HepG2 (cell line): Measurements from ENCODE around the gene BICRAL. TPM values are rescaled to one million over a fixed set of nuclear protein-coding genes. Genes with fewer than 3 reads are reported as not detected.

ENCODE experiments used
- CHCHD3 ChIP-seq: sonication (generic); formaldehyde crosslinking; IDR thresholded peaks from 2 replicates; pipeline ENCODE4 v1.8.0; 2022; ENCODE audit warnings: mild to moderate bottlenecking, missing genetic modification reagents, moderate library complexity
- GABPA ChIP-seq, 2 experiments: IDR thresholded peaks; 2 replicates each; pipeline ENCODE4 v1.6.1; 2011 to 2016; ENCODE audit warnings: low read depth in 2 of 2, low read length in 1 of 2, missing biosample characterization in 1 of 2, missing genetic modification characterization in 1 of 2
- HNF1B ChIP-seq: sonication (generic); formaldehyde crosslinking; IDR thresholded peaks from 2 replicates; pipeline ENCODE4 v1.5.1; 2020; ENCODE audit warnings: mild to moderate bottlenecking, moderate library complexity, missing genetic modification reagents
- HNF4G ChIP-seq, 2 experiments: sonication (generic) in 1 of 2; formaldehyde crosslinking in 1 of 2; IDR thresholded peaks; 2 replicates each; pipeline versions ENCODE4 v1.4.0 to v1.6.1; 2011 to 2020; ENCODE audit warnings: borderline replicate concordance in 2 of 2, low read depth in 2 of 2, mild to moderate bottlenecking in 2 of 2, low read length in 1 of 2, missing genetic modification reagents in 1 of 2, moderate library complexity in 1 of 2
- KLF11 ChIP-seq: IDR thresholded peaks from 2 replicates; pipeline ENCODE4 v1.6.1; 2016; ENCODE audit warnings: missing compliant biosample characterization
- MXI1 ChIP-seq: IDR thresholded peaks from 3 replicates; pipeline ENCODE4 v1.6.1; 2012; ENCODE audit warnings: low read depth, low read length, inconsistent platforms, borderline replicate concordance
- ONECUT2 ChIP-seq: sonication (generic); formaldehyde crosslinking; IDR thresholded peaks from 2 replicates; pipeline ENCODE4 v1.4.0; 2020; ENCODE audit warnings: missing genetic modification reagents
- RCOR2 ChIP-seq: IDR thresholded peaks from 2 replicates; pipeline ENCODE4 v1.6.1; 2016; ENCODE audit warnings: missing biosample characterization, missing genetic modification reagents
- SMAD3 ChIP-seq: sonication (generic); formaldehyde crosslinking; IDR thresholded peaks from 2 replicates; pipeline ENCODE4 v1.4.0; 2020; ENCODE audit warnings: missing genetic modification reagents
- SMC3 ChIP-seq: IDR thresholded peaks from 2 replicates; pipeline ENCODE4 v1.6.1; 2011; ENCODE audit warnings: low read length, improper control_type of control experiment
- SPEN ChIP-seq: sonication (generic); formaldehyde crosslinking; IDR thresholded peaks from 2 replicates; pipeline ENCODE4 v1.5.1; 2020; ENCODE audit warnings: low read depth, mild to moderate bottlenecking, missing genetic modification reagents
- SRF ChIP-seq: IDR thresholded peaks from 2 replicates; pipeline ENCODE4 v1.6.1; 2011; ENCODE audit warnings: mild to moderate bottlenecking, low read depth, low read length, moderate library complexity
- TEAD3 ChIP-seq: optimal IDR thresholded peaks from 2 replicates; pipeline ENCODE3; 2016; ENCODE audit warnings: borderline replicate concordance
- ZBTB20 ChIP-seq: sonication (generic); formaldehyde crosslinking; IDR thresholded peaks from 2 replicates; pipeline ENCODE4 v1.8.1; 2023; ENCODE audit warnings: missing genetic modification reagents, low read depth, mild to moderate bottlenecking, borderline replicate concordance
- ZBTB26 ChIP-seq: IDR thresholded peaks from 2 replicates; pipeline ENCODE4 v1.6.1; 2016; ENCODE audit warnings: missing compliant biosample characterization, missing genetic modification reagents, borderline replicate concordance
- ZBTB4 ChIP-seq: sonication (generic); formaldehyde crosslinking; IDR thresholded peaks from 2 replicates; pipeline ENCODE4 v1.4.0; 2020; ENCODE audit warnings: missing genetic modification reagents, mild to moderate bottlenecking, borderline replicate concordance
- ZNF136 ChIP-seq: sonication (generic); formaldehyde crosslinking; IDR thresholded peaks from 2 replicates; pipeline ENCODE4 v1.8.1; 2022; ENCODE audit warnings: low read depth, mild to moderate bottlenecking, moderate library complexity, missing genetic modification reagents
- ZNF615 ChIP-seq: sonication (generic); formaldehyde crosslinking; IDR thresholded peaks from 2 replicates; pipeline ENCODE4 v1.5.0; 2020; ENCODE audit warnings: mild to moderate bottlenecking, missing genetic modification reagents, borderline replicate concordance
- ZNF891 ChIP-seq: sonication (generic); formaldehyde crosslinking; IDR thresholded peaks from 2 replicates; pipeline ENCODE4 v1.5.0; 2020; ENCODE audit warnings: mild to moderate bottlenecking, missing genetic modification reagents
- ZSCAN21 ChIP-seq: sonication (generic); formaldehyde crosslinking; IDR thresholded peaks from 2 replicates; pipeline ENCODE4 v1.8.0; 2022; ENCODE audit warnings: mild to moderate bottlenecking, missing genetic modification reagents, moderate library complexity, borderline replicate concordance
- polyA plus RNA-seq, 8 experiments: library from polyadenylated mRNA; depleted of rRNA in 3 of 8; stranded (reverse) in 7 of 8; unstranded in 1 of 8; fragments of >200 nt; fragmentation: Illumina TruSeq in 4 of 8; extraction: Trizol in 4 of 8; gene quantifications; 2 replicates each; pipeline versions ENCODE4 v1.2.1 to v1.2.3, GENCODE V29; 2011 to 2016; ENCODE audit warnings: low read depth in 4 of 8, missing spikeins in 1 of 8, mixed read lengths in 1 of 8; ENCODE audit not compliant: insufficient read depth in 1 of 8
- total RNA-seq, 5 experiments: library from RNA; depleted of rRNA; stranded (reverse); fragments of >200 nt; fragmentation: Illumina TruSeq; extraction: Trizol; gene quantifications; 2 replicates each; pipeline ENCODE4 v1.2.3, GENCODE V29; 2016; ENCODE audit warnings: low read depth in 1 of 5
- TF ChIP-seq, protein P1 (sequence below): sonication (generic); formaldehyde crosslinking; IDR thresholded peaks from 2 replicates; pipeline ENCODE4 v1.5.0; 2020; ENCODE audit warnings: mild to moderate bottlenecking, missing genetic modification reagents, moderate library complexity

The BICRAL gene
- total and polyA plus RNA-seq, 2 of the 13 experiments (the other 11 are each of a cell fraction or from before 2014, with no cell fraction given): 5.0 to 13.5 TPM

- TF ChIP-seq ZBTB20: peak; percentile 27; the same call in 1 of the 2 replicates
- TF ChIP-seq ZNF615 (CRISPR knock-in tag): 0 out of 2 replicates have a peak, but pooled peaks have one; percentile 17
- peak; percentile 43; the same call in 1 of the 2 replicates for TF ChIP-seq KLF11
- 0 out of 2 replicates have a peak, but pooled peaks have one; percentile 26 for TF ChIP-seq RCOR2
- TF ChIP-seq TEAD3: peak; percentile 92
- TF ChIP-seq SRF: no peak
- TF ChIP-seq HNF1B: 0 out of 2 replicates have a peak, but pooled peaks have one; percentile 37
- TF ChIP-seq CHCHD3 (CRISPR knock-in tag): 0 out of 2 replicates have a peak, but pooled peaks have one; percentile 31
- TF ChIP-seq ZNF136 (CRISPR knock-in tag): no peak
- peak; percentile 50; the same call in 1 of the 2 replicates for TF ChIP-seq ZBTB26 (CRISPR knock-in tag)
- no peak for TF ChIP-seq ZBTB4
- TF ChIP-seq ONECUT2 (CRISPR knock-in tag): 0 out of 2 replicates have a peak, but pooled peaks have one; percentile 57
- TF ChIP-seq, protein P1, sequence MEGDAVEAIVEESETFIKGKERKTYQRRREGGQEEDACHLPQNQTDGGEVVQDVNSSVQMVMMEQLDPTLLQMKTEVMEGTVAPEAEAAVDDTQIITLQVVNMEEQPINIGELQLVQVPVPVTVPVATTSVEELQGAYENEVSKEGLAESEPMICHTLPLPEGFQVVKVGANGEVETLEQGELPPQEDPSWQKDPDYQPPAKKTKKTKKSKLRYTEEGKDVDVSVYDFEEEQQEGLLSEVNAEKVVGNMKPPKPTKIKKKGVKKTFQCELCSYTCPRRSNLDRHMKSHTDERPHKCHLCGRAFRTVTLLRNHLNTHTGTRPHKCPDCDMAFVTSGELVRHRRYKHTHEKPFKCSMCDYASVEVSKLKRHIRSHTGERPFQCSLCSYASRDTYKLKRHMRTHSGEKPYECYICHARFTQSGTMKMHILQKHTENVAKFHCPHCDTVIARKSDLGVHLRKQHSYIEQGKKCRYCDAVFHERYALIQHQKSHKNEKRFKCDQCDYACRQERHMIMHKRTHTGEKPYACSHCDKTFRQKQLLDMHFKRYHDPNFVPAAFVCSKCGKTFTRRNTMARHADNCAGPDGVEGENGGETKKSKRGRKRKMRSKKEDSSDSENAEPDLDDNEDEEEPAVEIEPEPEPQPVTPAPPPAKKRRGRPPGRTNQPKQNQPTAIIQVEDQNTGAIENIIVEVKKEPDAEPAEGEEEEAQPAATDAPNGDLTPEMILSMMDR: peak; percentile 98
- peak; percentile 92 for TF ChIP-seq SMC3
- TF ChIP-seq ZNF891 (CRISPR knock-in tag): no peak
- TF ChIP-seq SPEN: peak; percentile 45; the same call in 1 of the 2 replicates
- TF ChIP-seq SMAD3: peak; percentile 62; the same call in 1 of the 2 replicates
- peak; percentile 55; the same call in 1 of the 3 replicates for TF ChIP-seq MXI1
- TF ChIP-seq HNF4G (IDR thresholded peaks at IDR 0.05; ENCODE audit: borderline replicate concordance, low read depth, low read length): no peak
- 0 out of 2 replicates have a peak, but pooled peaks have one; percentile 35 for TF ChIP-seq HNF4G (CRISPR knock-in tag; IDR thresholded peaks at IDR 0.05; ENCODE audit: borderline replicate concordance, low read depth)
- TF ChIP-seq ZSCAN21 (CRISPR knock-in tag): peak; percentile 41; the same call in 1 of the 2 replicates
- TF ChIP-seq GABPA (IDR thresholded peaks at IDR 0.05; ENCODE audit: low read depth, low read length): no peak
- TF ChIP-seq GABPA (CRISPR knock-in tag; IDR thresholded peaks at IDR 0.05; ENCODE audit: low read depth): 0 out of 2 replicates have a peak, but pooled peaks have one; percentile 34
Observed at GRCh38 chr6:42901538-42901957, 119.7 kb downstream of the BICRAL start (continued).
